Pancreas (tissue), 10 donors: ENCODE measurements around the gene C6orf136. TPM values are rescaled to one million over a fixed set of nuclear protein-coding genes. Genes with fewer than 3 reads are reported as not detected.

Experiments used
- ATAC-seq, 4 donors: fragments of 200-7000 bp; cut with Tn5 transposase; one replicate each; pipeline versions ENCODE4 v1.8.0 to v1.9.1; 2020; ENCODE audit warnings: mild to moderate bottlenecking in 4 of 4, moderate library complexity in 4 of 4
- DNase-seq, 6 donors: peaks; one replicate each; pipeline ENCODE4 v3.0.0-alpha.2; 2020
- FAIRE-seq: peaks from 2 replicates; lab custom pipeline; 2012; peaks lifted over from hg19 to GRCh38; lab: Jason Lieb, UNC
- H3K27ac ChIP-seq, 4 donors: fragments of 200-600 bp; sonication (generic); 1 replicate in 3 of 4; 2 replicates in 1 of 4; pipeline versions ENCODE4 v1.5.0 to v1.8.0; 2020
- H3K27me3 ChIP-seq, 4 donors: fragments of 200-600 bp; one replicate each; pipeline ENCODE4 v1.8.0; 2021
- H3K36me3 ChIP-seq, 3 donors: fragments of 200-600 bp; sonication (generic) in 1 of 3; one replicate each; pipeline versions ENCODE4 v1.5.0 to v1.8.0; 2020 to 2021
- H3K4me1 ChIP-seq, 3 donors: fragments of 200-600 bp; one replicate each; pipeline ENCODE4 v1.8.0; 2021
- H3K4me3 ChIP-seq, 4 donors: fragments of 200-600 bp; sonication (generic) in 2 of 4; one replicate each; pipeline versions ENCODE4 v1.5.0 to v1.8.0; 2020 to 2021
- H3K9me3 ChIP-seq, 4 donors: fragments of 200-600 bp; one replicate each; pipeline ENCODE4 v1.8.0; 2021
- WGBS, 2 donors: extraction: QIAGEN DNeasy Blood & Tissue Kit; methylation state at CpG; one replicate each; pipeline ENCODE4 v1.1.7; 2013; 5-methylcytosine and 5-hydroxymethylcytosine counted together
- intact Hi-C, 3 donors: fragments of 100-400 bp; cut with DNase I; formaldehyde crosslinking; loops; one replicate each; pipeline versions ENCODE4 v1.11.1 to v1.14.2; 2022
- polyA plus RNA-seq, 2 donors: library from polyadenylated mRNA; stranded (reverse); fragments of 200-250 nt; gene quantifications; one replicate each; pipeline ENCODE4 v1.2.3, GENCODE V29; 2013
- total RNA-seq, 6 donors: library from RNA; stranded (reverse); fragmentation: NEBNext Ultra II Directional in 4 of 6; extraction: Animal tissue kit (Norgen Biotek cat#: 25700) in 4 of 6; gene quantifications; one replicate each; pipeline versions ENCODE4 v1.2.1 to v1.2.4, GENCODE V29; 2021 to 2023
- TF ChIP-seq, protein P1 (sequence below), 4 donors: fragments of 200-600 bp; sonication (generic) in 3 of 4; IDR thresholded peaks; one replicate each; pipeline versions ENCODE4 v1.5.0 to v1.8.0; 2021; ENCODE audit warnings: antibody characterized with exemption in 4 of 4
- donor health status: healthy with polysubstance abuse.
- donor health status: DM: no; HTN: no; CAD: no; lungs with moderate emphysema.
- donor health status: DM: no; HTN: no; CAD: no.
- donor health status: control.
- donor health status: control.
- donor health status: Bipolar disorder and iron deficiency.
- donor health status: DM: yes; HTN: yes; CAD: no.
- donor health status: DM: no; HTN: no; CAD: no.
- donor health status: DM: no; HTN: no; CAD: no.
- donor health status: DM: yes; HTN: yes; CAD: no.

The C6orf136 gene
- total and polyA plus RNA-seq, 8 donors = 7.9 to 57.1 (median 11.7) TPM

DNA sequence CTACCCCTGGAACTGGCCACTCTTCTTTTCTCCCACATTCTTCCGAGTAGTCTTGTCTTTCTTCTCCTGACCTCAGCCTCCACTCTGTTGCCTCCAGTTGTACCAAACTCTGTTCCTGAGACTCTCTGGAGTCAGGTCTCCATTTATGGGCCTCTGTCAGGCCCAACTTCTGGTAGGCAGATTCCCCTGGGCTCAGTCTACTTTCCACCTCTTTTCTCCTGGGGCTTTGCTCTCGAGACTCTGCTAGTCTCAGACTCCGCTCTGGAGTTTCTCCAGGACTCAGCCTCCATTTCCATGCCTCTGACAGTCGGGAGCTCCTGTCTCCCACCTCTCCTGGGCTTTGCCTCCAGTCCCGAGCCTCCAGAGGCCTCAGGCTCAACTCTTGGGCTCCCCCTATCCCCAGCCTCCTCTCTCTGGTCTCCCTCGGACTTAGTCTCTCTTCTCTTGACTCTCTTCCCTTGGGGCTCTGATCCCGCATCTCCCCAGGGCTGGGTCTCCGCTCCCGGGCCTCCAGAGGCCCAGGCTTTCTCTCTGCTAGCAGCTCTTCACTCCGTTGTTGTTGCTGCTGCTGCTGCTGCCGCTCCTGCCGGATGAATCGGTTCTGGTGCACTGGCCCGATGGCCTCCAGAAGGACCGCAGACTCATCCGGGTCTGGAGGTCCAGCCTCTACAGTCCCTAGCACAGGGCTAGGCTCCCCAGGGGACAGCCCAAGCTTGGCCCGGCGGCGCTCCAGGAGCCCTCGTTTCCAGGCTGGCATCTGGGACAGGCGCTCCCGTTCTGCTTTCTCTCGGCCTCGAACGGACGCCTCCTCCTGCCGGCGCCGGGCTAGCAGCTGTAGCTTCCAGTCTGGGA lies 38.5 kb downstream of the C6orf136 start:
- FAIRE-seq (no peak), DNase-seq (peak in 3 of 6 donors; percentile 47 to 76 (median 60)), ATAC-seq (no peak)
- peak overlapping the region in 3 of 4 donors; percentile 16 to 93 (median 92) for H3K27ac ChIP-seq
- H3K36me3 ChIP-seq = no peaks in the 10 kb centered on the region
- TF ChIP-seq, protein P1, sequence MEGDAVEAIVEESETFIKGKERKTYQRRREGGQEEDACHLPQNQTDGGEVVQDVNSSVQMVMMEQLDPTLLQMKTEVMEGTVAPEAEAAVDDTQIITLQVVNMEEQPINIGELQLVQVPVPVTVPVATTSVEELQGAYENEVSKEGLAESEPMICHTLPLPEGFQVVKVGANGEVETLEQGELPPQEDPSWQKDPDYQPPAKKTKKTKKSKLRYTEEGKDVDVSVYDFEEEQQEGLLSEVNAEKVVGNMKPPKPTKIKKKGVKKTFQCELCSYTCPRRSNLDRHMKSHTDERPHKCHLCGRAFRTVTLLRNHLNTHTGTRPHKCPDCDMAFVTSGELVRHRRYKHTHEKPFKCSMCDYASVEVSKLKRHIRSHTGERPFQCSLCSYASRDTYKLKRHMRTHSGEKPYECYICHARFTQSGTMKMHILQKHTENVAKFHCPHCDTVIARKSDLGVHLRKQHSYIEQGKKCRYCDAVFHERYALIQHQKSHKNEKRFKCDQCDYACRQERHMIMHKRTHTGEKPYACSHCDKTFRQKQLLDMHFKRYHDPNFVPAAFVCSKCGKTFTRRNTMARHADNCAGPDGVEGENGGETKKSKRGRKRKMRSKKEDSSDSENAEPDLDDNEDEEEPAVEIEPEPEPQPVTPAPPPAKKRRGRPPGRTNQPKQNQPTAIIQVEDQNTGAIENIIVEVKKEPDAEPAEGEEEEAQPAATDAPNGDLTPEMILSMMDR (IDR thresholded peaks at IDR 0.05) = no peak
- H3K4me3 ChIP-seq = peak overlapping the region; percentile 55 to 78 (median 70)
- H3K27me3 ChIP-seq = no peaks in the 10 kb centered on the region
- no peaks in the 10 kb centered on the region for H3K9me3 ChIP-seq
- intact Hi-C loops = no loop called here
- 72 to 79% methylated on average over 28 to 29 of the region's 29 CpGs for WGBS, 2 donors
- peaks cover 0 to 9% (median 3%) of the 10 kb centered on the region in 3 donors for H3K4me1 ChIP-seq

DNA sequence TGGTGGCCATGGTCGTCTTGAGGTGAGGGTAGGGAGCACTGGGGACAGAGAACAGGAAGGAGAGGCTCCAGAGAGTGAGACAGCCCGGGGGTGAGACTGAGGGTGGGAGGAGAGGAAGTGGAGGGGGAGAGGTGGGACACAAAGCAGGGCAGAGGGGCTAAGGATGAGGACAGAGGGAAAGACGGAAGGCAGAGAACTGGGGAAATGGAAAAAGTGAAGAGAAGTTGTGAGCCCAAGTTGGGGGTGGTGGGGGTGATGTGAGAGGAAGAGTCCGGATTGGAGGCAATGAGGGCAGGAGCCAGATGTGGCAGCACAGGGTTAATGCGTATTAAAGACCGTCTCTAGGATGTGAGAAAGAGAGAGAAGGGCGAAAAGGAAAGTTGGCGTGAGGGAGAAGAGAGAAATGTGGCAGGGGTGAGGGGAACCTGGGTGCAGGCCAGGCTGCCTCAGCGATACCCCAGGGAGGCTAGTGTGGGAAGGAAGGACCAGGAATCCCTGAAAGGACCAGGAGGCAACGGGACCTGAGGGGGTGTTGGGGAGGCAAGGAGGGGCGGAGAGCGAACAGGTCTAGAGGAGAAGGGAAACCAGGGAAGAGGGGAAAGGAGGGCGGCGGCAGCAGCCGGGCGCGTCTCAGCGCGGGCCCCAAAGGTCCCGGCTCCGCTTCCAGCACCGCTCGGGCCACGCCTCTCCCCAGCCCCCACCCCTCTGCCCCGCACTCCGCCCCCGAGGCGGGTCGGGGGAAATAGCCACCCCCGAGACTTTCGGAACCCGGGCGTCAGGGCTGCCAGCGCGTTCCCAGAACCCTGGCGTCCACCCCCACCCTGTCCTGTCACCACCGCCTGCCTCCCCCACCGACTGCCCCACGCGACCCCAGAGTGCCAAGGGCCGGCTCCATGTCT lies 39.3 kb downstream of the C6orf136 start, which contains the start of gene PPP1R18:
PPP1R18 (minus strand) TSS at position 637 of the 899 bp plus-strand sequence; CDS start at position 10, 627 bp downstream.
- WGBS, 2 donors = 5 to 8% methylated on average over 32 to 41 of the region's 41 CpGs
- Histone ChIP-seq H3K9me3 (no peaks in the 10 kb centered on the region), H3K4me3 (peak within 1 kb of the TSS; percentile 55 to 78 (median 70)), H3K27ac (peak within 1 kb of the TSS; percentile 70 to 93 (median 84)), H3K4me1 (peaks cover 3 to 11% (median 6%) of the 10 kb centered on the region in 3 donors), H3K36me3 (no peaks in the 10 kb centered on the region), H3K27me3 (no peaks in the 10 kb centered on the region)
- ATAC-seq (peak; percentile 53 to 68 (median 60)), FAIRE-seq (no peak), DNase-seq (peak; percentile 65 to 88 (median 77))
- TF ChIP-seq, protein P1 (IDR thresholded peaks at IDR 0.05) = no peak
- intact Hi-C loops = no loop called here

DNA sequence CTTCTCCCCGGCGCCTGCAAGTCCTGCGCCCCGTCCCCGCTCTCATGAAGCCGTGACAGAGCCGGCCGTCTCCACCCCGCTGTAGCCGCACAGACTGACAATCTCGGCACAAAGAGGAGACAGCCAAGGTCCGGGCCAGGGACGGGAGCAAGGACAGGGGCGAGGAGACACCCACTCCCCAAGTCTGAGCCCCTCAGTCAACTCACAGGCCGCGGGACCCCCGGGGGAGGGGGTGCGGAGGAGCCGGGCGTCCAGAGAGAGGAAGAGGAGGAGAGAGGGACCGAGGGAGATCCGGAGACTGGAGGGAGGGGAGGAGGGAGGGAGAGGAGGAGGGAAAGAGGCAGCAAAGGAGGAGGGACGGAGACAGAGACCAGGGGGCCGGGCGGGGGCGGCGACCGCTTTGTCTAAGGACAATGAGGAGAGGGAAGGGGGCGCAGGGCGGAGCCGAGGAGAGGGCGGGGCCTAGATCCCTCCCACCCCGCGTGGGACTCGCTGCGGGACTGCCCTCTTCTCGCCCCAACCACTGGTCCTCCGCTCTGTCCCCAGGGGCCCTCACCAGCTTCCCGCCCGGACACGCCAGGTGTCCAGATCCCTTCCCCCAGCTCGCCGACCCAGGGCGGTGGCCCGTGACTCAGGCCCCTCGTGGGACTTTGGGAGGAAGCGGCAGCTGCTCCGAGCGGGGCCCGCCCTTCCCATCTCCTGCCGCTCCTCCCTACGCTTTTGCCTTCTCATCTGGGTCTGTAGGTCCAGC lies 40.1 kb downstream of the C6orf136 start:
- WGBS, 2 donors = 0% methylated on average over 31 to 50 of the region's 52 CpGs
- Histone ChIP-seq H3K27me3 (no peaks in the 10 kb centered on the region), H3K4me1 (peaks cover 6 to 15% (median 7%) of the 10 kb centered on the region in 3 donors), H3K4me3 (peak overlapping the region; percentile 55 to 78 (median 70)), H3K36me3 (no peaks in the 10 kb centered on the region), H3K27ac (peak overlapping the region; percentile 70 to 93 (median 84)), H3K9me3 (no peaks in the 10 kb centered on the region)
- FAIRE-seq (no peak), DNase-seq (peak; percentile 86 to 92 (median 89)), ATAC-seq (peak; percentile 58 to 68 (median 63))
- TF ChIP-seq, protein P1 (IDR thresholded peaks at IDR 0.05) = no peak
- intact Hi-C loops = no loop called here

DNA sequence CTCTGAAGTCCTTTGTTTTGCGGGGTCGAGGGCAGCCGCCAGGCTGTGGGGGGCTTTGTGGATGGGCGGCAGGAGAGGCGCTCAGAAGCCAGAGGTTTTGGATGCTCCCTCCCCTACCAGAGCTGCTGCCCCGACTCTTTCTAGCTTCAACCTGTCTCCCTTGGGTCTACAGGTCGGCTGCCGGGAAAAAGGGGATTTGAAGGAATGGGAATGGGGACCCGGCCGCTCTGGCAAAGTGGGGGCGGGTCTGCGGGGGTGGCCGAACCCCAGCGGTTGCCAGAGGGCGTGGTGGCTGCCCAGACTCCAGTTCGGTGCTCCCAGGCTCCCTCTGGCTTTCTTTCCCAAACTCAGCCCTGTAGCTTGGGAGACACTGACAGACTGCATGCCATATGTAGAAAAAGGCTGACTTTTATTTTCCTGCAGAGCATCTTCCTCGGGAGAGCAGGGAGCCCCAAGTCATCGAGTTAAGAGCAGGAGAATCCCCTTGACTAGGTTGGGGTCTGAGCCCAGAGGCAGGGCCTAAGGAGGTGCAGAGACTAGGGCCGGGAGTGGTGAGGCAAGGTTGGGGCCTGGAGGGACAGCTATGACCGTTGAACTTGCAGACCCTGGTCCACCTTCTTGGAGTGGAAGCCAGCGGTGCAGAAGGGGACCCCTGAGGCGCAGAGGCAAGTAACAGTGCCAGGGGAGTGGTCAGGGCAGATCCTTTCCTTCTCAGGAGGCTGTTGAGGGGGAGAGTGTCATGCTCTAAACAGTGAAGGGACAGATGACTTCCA lies 40.9 kb downstream of the C6orf136 start:
- WGBS, 2 donors = 19 to 20% methylated on average over 22 of the region's 22 CpGs
- ATAC-seq = no peak

More for the DNA sequence above, 40.9 kb downstream of the C6orf136 start:
- Histone ChIP-seq H3K27ac (peak overlapping the region; percentile 70 to 93 (median 84)), H3K4me1 (peaks cover 6 to 15% (median 7%) of the 10 kb centered on the region in 3 donors), H3K36me3 (no peaks in the 10 kb centered on the region), H3K27me3 (no peaks in the 10 kb centered on the region), H3K4me3 (peak overlapping the region; percentile 55 to 78 (median 70)), H3K9me3 (no peaks in the 10 kb centered on the region)
- intact Hi-C loops = no loop called here
- DNase-seq (peak in 4 of 6 donors; percentile 41 to 64 (median 58)), FAIRE-seq (no peak)
- TF ChIP-seq, protein P1 (IDR thresholded peaks at IDR 0.05) = no peak
